NAMALWA (cell line): ENCODE results near the gene SLC39A8.

Source experiments
- DNase-seq: peaks from one replicate; pipeline ENCODE4 v3.0.0-alpha.2; 2015; ENCODE audit warnings: low spot score

The SLC39A8 gene

GRCh38 chr4:102230194-102230593 is 115.1 kb downstream of the SLC39A8 start:
- DNase-seq = no peak

- no peak for DNase-seq
Measured at GRCh38 chr4:102227388-102227787, 117.9 kb downstream of the SLC39A8 start.

- no peak for DNase-seq
Measured at GRCh38 chr4:102223461-102223860, 121.8 kb downstream of the SLC39A8 start.

- no peak for DNase-seq
Measured at GRCh38 chr4:102222838-102223409, 122.4 kb downstream of the SLC39A8 start.

- DNase-seq = no peak
Measured at GRCh38 chr4:102219129-102219528, 126.2 kb downstream of the SLC39A8 start.

- DNase-seq = no peak
Measured at GRCh38 chr4:102218656-102219055, 126.6 kb downstream of the SLC39A8 start.

GRCh38 chr4:102217775-102218355 is 127.4 kb downstream of the SLC39A8 start:
- no peak for DNase-seq

- DNase-seq = no peak
Measured at GRCh38 chr4:102217345-102217744, 127.9 kb downstream of the SLC39A8 start.

- DNase-seq = no peak
Measured at GRCh38 chr4:102216666-102217065, 128.6 kb downstream of the SLC39A8 start.

- DNase-seq = no peak
Measured at GRCh38 chr4:102213031-102213430, 132.3 kb downstream of the SLC39A8 start.
